ENCODE results near the gene TFIP11.

Gene TFIP11

DNA sequence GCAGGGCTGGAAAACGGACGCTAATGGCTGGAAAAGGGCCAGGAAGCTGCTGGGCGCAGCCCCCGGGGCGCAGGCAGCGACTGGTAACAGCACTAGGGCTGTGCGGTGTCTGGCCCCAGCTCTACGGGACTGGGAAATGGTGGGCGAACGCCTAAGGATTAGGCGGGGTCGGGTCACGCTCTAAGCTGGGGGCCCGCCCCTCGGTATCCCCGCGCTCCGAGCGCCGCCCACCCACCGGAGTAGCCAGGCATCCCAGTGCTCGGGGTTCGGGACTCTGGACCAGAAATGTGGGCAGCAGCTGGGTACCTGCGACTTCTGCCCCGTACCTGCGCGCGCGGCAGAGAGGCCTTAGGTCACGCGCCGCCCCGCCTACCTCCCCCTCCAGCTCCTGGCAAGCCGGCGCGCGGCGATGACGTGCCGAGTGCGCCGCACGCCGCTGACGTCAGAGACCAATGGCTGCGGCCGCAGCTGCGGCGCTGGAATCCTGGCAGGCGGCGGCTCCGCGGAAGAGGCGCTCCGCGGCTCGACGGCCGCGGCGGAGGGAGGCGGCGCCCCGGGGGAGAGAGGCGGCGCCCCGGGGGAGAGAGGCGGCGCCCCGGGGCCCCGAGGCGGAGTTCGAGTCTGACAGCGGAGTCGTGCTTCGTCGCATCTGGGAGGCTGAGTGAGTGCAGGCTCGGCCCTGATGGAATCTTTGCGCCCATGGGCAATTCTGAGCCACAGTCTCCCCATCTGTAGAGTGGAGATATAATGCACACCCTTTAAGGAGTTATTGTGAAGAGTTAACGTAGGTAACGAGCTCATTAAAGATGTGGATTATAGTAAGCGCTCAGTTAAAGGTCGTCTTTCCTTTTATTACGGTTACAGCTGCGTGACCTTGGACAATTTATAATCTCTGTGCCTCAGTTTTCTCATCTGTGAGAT is 28.6 kb downstream of the TFIP11 start, which contains the start of the genes HPS4 and SRRD:
HPS4 (minus strand) TSS at position 345 of the 921 bp plus-strand sequence. CDS start 2,021 bp downstream, outside the sequence.
SRRD (plus strand) TSS at position 439 of the 921 bp plus-strand sequence; CDS start at position 453, 14 bp downstream.
- in situ Hi-C loops (cut with HindIII; ENCODE audit: low pct_ligation_motif_present, low pct_unique_long_range_greater_than_20kb, low sequenced_read_pairs): no loop called here
- DNase-seq: peak; percentile 92

DNA sequence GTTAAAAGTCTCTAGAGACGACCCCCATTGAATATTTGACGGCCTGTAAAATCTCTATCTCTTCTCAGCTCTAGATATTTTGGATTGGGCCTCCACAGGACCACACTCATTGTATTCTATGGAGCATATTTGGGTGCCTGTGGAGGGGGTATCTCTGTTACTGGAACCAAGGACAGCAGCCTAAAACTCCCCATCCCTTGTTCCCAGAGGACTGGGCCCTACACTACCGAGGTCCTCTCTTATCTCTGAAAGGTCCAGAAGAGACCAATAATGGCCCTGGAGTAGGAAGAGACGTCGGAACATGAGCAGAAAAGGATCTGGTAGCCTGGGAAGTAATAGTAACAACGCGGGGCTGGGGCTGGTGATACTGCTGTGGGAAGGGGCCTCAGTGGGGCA is 29.2 kb downstream of the TFIP11 start:
- no peak for DNase-seq
- in situ Hi-C loops (cut with HindIII; ENCODE audit: low pct_ligation_motif_present, low pct_unique_long_range_greater_than_20kb, low sequenced_read_pairs): no loop called here

DNA sequence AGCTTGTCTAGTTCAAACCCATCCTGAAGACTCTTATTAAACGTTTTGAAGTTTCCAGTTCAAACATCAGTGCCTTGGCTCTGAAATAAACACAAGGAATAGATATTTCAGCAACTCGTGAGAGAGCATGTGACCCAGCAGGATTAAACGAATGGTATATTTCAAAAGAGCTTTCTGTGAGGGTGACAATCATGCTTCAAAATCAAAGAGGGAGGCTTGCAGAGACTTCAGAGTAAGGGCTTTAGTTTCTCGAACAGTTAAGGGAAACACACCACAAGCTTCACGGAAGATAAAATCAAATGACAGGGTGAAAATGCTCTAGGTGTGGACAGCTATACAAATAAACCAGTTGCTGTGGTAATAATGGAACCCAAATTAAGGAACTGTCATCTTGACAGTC is 30.1 kb downstream of the TFIP11 start:
- in situ Hi-C loops (cut with HindIII; ENCODE audit: low pct_ligation_motif_present, low pct_unique_long_range_greater_than_20kb, low sequenced_read_pairs): no loop called here
- no peak for DNase-seq

DNA sequence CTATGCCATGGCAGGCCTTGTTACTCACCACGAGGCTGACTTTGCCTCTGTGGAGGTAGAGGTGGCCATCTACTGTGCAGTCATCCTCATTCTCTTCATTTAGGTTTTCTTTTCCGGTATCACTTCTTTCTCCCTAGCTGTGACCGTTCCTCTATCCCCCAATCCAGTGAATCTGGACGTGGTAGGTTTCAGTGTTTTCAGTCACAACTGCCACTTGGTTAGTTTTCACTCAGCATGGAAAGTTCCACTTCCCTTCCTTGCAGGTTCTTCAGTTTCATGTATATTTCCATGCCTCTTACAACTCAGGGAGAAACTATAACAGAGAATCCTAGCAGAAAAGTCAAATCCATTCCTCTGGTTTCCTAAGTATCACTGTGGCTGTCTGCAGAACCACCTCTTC is 30.6 kb downstream of the TFIP11 start:
- in situ Hi-C loops (cut with HindIII; ENCODE audit: low pct_ligation_motif_present, low pct_unique_long_range_greater_than_20kb, low sequenced_read_pairs): no loop called here
- no peak for DNase-seq

DNA sequence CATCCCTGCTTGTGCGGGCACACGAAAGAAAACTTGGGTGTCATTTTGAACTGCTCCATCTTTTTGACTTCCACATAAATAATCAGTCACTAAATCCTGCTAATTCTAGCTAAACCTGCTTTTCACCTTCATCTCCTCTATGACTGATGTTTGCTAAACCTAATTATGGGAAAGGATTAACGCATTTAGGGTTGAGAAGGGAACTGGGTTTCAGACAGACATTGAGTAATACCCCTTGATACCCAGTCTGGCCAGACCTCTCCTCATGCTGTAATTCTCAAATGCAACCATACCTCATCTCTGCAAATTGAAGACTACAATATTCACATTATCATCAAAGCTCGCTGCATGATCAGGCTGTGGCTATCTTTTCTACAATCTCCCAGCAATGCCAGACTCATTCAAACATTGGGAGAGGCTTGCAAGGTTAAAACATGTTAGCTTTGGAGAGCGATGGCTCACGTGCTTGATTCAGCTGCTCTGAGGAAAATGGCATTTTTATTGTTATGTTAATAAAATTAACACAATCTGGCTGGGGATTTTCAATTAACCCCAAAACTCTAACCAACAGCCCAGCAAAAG is 31.1 kb downstream of the TFIP11 start:
- no peak for DNase-seq
- in situ Hi-C loops (cut with HindIII; ENCODE audit: low pct_ligation_motif_present, low pct_unique_long_range_greater_than_20kb, low sequenced_read_pairs): no loop called here

DNA sequence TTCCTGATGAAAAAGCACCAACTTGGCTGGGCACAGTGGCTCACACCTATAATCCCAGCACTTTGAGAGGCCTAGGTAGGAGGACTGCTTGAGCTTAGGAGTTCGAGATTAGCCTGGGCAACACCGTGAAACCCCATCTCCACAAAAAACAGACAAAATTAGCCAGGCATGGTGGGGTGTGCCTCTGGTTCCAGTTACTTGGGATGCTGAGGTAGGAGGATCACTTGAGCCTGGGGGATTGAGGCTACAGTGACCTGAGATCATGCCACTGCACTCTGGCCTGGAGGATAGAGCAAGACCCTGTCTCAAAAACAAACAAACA is 31.7 kb downstream of the TFIP11 start:
- DNase-seq: no peak
- in situ Hi-C loops (cut with HindIII; ENCODE audit: low pct_ligation_motif_present, low pct_unique_long_range_greater_than_20kb, low sequenced_read_pairs): no loop called here

DNA sequence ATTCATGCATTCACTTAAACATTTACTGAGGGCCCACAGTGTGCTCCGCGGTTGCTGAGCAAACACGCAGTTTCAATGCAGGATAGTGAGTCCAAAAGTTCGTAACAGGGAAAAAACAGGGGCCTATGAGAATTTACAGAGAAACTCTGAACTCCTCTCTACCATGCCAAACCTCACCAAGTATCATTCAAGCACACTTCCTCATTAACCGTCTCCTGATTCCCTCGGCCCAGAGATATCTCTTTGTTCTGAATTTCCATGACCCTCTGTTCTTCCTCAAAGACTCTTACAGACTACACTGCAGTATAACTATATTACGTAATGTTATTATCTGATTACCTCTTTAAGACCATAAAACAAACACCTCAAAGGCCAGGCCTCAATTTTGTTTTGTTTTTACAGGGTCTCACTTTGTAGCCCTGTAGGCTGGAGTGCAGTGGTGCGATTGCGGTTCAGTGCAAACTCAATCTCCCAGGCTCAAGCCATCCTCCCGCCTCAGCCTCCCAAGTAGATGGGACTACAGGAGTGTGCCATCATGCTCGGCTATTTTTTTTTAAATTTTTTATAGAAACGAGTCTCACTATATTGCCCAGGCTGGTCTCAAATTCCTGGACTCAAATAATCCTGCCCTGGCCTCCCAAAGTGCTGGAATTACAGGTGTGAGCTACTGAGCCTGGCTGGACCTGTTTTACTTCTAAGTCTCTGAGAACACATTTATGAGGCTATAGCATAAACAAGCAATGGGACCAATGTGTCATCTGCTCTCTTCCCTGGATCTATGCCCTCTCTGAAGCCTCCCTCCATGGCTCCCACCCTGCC is 32.3 kb downstream of the TFIP11 start:
- DNase-seq: no peak
- in situ Hi-C loops (cut with HindIII; ENCODE audit: low pct_ligation_motif_present, low pct_unique_long_range_greater_than_20kb, low sequenced_read_pairs): no loop called here

DNA sequence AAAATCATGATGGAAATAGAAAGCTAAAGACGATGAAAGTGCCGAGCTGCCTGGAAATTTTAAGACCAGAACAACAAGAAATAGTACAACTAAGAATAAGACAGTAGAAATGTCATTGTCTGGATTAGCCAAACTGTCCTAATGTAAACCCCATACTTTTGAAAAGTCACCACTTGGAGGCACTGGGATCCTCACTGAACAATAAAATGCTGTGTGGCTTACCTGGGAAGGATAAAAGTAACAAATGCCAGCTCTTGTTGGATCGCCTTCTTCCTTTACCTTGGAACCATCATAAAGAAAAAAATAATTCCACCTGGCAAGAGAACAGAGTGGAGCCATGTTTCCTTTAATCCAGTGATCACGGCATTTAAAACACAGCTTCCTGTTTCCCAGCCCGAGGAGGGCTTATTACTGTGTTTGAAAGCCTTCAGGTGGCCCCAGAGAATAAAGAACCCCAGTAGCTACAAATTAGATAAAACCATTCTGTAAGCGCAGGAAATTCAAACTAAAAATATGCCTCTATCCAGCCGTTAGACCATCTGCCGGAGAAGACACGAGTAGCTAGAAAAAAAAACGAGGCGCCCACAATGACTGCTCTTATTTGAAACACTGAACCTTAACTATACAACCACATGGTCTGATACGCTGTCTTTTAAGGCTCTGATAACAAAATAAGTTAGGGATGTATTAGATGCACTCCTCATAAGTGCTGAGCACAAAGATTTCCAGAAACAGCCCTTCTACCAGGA is 33.1 kb downstream of the TFIP11 start:
- DNase-seq: no peak
- in situ Hi-C loops (cut with HindIII; ENCODE audit: low pct_ligation_motif_present, low pct_unique_long_range_greater_than_20kb, low sequenced_read_pairs): no loop called here

DNA sequence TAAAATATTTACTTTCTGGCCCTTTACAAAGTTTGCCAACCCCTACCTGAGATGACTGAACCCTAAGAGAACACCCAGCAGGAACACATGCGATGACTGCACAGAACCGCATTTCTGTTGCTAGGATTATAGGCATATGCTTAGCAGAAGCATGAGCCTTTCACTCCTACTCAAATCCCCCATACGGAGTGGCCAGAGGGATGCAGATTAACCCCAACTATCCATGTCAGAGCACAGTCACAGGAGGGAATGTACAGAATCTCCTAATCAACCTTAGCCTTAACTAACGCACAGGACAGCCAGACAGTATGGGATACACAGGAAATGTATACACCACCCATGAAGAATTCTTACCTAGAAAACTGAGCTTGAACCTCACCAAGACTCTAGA is 34.9 kb downstream of the TFIP11 start:
- in situ Hi-C loops (cut with HindIII; ENCODE audit: low pct_ligation_motif_present, low pct_unique_long_range_greater_than_20kb, low sequenced_read_pairs): no loop called here
- DNase-seq: no peak

DNA sequence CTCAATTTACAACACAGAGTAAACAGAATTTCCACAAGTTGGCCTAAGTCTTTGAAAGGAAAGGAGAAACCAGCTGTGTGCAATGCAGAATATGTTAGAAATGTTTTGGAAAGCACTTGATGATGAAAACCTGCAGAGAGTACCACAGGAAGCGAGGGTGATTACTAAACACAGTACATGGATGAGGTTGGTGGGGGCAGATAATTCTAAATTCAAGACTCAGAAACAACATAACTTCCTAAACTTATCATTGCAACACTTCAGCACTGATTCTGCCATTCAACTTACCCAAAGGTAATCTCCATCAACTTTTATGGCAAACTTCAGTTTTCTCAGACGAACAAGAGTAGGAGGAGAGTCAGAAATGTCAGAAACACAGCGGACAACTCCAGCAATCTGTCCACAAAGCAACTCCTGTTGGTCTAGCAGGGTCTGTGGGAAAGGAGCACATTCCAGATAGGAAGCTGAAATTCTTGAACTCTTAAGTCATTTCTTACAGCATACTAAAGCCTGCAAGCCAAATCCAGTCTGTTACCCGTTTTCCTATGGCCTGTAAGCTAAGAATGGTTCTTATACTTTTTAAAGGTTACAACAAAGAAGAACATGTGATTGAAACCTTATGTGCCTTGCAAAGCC is 35.5 kb downstream of the TFIP11 start:
- in situ Hi-C loops (cut with HindIII; ENCODE audit: low pct_ligation_motif_present, low pct_unique_long_range_greater_than_20kb, low sequenced_read_pairs): no loop called here
- peak; percentile 70 for DNase-seq

DNA sequence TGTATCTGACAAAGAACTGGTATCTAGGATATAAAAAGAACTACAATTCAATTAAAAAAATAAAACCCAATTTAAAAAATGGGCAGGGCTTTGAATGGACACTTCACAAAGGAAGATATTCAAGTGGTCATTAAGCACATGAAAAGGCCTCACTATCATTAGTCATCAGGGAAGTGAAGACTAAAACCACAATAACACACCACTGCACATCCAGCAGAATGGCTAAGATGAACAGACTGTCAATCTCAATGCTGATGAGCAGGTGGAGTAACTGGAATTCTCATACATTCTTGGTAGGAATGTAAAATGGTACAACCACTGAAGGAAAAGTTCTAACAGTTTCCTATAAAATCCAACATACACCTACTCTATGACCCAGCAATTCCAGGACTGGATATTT is 37.6 kb downstream of the TFIP11 start:
- in situ Hi-C loops (cut with HindIII; ENCODE audit: low pct_ligation_motif_present, low pct_unique_long_range_greater_than_20kb, low sequenced_read_pairs): no loop called here
- peak; percentile 48 for DNase-seq

DNA sequence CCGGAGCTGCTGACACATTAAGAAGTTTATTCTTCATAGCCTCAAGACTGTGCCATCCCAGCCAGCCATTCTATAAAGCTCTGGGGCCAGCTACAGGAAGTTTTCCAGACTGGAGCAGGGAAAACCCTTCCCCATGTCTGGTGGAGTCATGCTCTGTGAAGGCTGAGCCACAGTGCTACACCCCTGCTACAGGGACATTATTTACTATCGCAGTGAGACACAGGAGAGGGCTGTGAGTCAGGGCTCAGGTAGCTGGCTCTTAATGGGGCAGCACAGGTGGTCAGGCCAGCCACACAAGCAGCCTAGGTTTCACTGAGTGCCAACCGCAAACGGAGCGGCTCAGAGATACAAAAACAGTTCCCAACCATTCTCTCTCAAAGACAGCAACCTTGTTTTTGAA is 40.8 kb downstream of the TFIP11 start:
- in situ Hi-C loops (cut with HindIII; ENCODE audit: low pct_ligation_motif_present, low pct_unique_long_range_greater_than_20kb, low sequenced_read_pairs): no loop called here
- peak; percentile 88 for DNase-seq

DNA sequence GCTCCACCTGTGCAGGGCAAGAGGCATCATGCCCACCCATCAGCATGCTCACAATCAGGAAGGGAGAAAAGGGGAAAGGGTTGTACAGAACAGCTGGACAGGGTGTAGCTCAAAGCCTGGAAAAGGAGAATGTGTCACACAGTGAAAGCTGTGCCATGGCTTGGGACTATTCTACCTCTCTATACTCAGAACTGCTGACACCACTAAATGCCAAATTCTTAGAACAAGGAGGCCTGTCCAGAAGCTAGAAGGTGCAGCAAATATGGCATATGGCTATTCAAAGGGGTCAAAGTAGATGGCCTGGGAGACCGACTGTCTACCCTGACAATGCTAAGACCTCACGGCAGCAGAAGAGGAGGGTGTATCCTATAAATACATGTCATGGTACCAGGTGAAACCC is 41.5 kb downstream of the TFIP11 start:
- in situ Hi-C loops (cut with HindIII; ENCODE audit: low pct_ligation_motif_present, low pct_unique_long_range_greater_than_20kb, low sequenced_read_pairs): no loop called here
- no peak for DNase-seq

DNA sequence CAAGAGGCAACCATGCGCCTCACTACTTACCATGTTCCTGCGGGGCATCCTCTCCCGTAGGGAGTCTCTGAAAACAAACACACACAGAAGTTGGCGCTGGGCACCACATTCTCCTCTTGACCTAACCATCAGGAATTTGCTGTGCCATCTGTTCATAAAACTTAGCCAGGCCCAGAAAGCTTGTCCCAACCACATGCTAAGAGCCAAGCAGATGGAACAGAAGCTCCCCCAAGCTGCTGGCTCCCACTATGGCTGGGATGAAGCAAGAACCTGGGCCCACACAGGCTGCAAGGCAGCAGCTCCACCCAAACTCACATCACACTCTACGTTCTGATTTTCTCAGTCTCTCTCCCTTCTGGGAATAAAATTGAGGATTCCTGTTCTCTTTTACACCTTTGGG is 46.1 kb downstream of the TFIP11 start:
- in situ Hi-C loops (cut with HindIII; ENCODE audit: low pct_ligation_motif_present, low pct_unique_long_range_greater_than_20kb, low sequenced_read_pairs): no loop called here
- DNase-seq: no peak

DNA sequence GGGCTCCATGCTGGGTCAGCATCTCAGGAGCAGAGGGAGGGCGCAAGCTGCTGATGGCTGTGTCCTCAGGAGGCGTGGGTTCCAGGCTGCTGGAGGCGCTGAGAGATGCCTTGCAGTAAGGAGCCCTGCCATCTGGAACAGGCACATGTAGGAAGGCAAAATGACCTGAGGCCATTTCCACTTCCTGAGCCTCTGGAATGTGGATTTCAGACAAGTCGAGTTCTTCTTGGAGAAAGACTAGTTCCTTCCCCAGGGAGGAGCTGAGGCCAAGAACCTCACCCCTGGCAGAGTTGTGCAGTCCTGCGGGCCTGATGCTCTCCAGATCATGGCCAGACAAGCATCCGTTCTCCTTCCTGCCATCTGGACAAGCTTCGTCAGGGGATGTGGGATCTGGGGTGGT is 48.0 kb downstream of the TFIP11 start:
- DNase-seq: no peak
- in situ Hi-C loops (cut with HindIII; ENCODE audit: low pct_ligation_motif_present, low pct_unique_long_range_greater_than_20kb, low sequenced_read_pairs): no loop called here

DNA sequence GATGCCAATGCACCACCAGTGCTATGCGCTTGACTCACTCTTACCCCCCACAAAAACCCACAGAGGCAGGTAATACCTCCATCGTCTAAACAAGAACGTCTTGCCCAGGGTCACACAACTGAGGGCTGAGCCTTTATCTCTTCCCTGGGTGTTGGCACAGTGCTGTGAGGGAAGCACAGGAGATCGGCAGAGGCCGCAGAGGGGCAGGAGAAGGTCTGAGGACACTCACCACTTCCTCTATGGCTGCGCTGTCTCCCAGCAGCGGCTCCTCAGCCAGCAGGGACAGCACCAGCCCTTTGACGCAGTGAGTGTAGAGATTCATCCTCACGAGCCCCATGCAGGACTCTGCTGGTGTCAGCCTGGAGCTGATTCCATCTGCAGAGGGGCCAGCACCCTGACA is 48.6 kb downstream of the TFIP11 start:
- in situ Hi-C loops (cut with HindIII; ENCODE audit: low pct_ligation_motif_present, low pct_unique_long_range_greater_than_20kb, low sequenced_read_pairs): no loop called here

DNA sequence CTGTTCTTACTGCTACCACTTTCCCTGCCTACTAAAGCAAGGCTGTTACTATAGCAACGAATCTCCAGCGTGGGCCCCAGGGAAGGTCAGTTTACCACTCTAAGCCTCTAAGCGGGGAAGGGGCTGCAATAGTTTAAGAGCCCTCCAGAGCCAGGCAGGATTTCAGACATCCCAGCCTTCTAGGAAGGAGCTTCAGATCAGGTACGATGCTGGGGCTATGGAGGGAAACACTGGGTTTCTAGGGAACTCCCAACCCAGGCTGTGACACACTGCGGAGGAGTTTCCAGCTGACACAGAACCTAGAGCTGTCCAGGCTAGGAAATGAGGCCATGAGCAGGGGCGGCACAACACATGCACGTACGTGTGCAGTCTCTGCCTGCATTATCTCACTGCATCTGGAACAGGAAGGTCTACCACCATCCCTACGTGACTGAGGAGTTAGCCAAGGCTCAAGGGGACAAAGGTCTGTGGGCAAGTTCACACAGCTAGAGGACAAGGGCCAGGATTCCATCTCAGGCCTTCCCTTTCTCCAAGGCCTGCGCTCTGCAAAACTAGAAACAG is 49.1 kb downstream of the TFIP11 start:
- no peak for DNase-seq
- in situ Hi-C loops (cut with HindIII; ENCODE audit: low pct_ligation_motif_present, low pct_unique_long_range_greater_than_20kb, low sequenced_read_pairs): no loop called here

More for the DNA sequence above, 48.6 kb downstream of the TFIP11 start:
- DNase-seq: no peak

DNA sequence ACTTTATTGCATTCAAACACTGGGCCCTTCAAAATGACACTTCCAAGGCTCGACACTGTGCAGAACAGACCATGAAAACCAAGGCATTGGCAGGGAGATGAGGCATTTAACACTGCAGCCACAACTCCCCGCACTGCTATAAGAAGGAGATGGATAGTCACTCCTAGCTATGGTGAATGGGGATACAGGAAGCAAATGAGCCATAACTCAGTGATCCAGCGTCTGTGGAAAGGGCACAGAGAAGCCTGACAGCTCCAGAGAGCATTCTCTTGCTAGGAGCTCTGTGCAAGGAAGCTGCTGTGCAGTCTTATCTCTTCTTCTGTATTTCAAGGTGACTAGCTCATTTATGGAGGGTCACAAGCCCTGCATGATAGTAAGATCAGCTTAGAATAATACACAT is 49.6 kb downstream of the TFIP11 start:
- in situ Hi-C loops (cut with HindIII; ENCODE audit: low pct_ligation_motif_present, low pct_unique_long_range_greater_than_20kb, low sequenced_read_pairs): no loop called here
- no peak for DNase-seq

Measured in ACHN (cell line).